ENCODE measurements around the gene TPRG1L.

GRCh38 chr1:3641816-3642215 lies 17.0 kb downstream of the TPRG1L start:
- TF ChIP-seq CTCF (IDR thresholded peaks at IDR 0.05; ENCODE audit: borderline replicate concordance, extremely low read depth, low read length, poor library complexity, severe bottlenecking) (no peak), EZH2 (IDR thresholded peaks at IDR 0.05; ENCODE audit: borderline replicate concordance, low read depth, low read length, severe bottlenecking) (no peak)

Measured in DND-41 (cell line).